Measurements from ENCODE around the gene ESYT2. TPM values are rescaled to one million over a fixed set of nuclear protein-coding genes. Genes with fewer than 3 reads are reported as not detected.

Gene ESYT2
- total and polyA plus RNA-seq, 9 of the 15 experiments (the other 6 are each of a cell fraction or from before 2014, with no cell fraction given) = 5.8 to 86.9 (median 64.7) TPM

- TF ChIP-seq SIRT6 (IDR thresholded peaks at IDR 0.05; ENCODE audit: low read depth, low read length) = no peak
- TF ChIP-seq NR2C2 (CRISPR knock-in tag; IDR thresholded peaks at IDR 0.05) = no peak
- TF ChIP-seq NR2C2 (tag; IDR thresholded peaks at IDR 0.05) = peak; percentile 63; the same call in 1 of the 2 replicates
- TF ChIP-seq ZBTB40 (IDR thresholded peaks at IDR 0.05) = peak; percentile 70
- TF ChIP-seq ZBTB40 (CRISPR knock-in tag; IDR thresholded peaks at IDR 0.05) = no peak
- TF ChIP-seq ZNF224 (CRISPR knock-in tag; IDR thresholded peaks at IDR 0.05) = no peak
- no peak for TF ChIP-seq USF2 (CRISPR knock-in tag; IDR thresholded peaks at IDR 0.05)
- no peak for TF ChIP-seq NFXL1 (CRISPR knock-in tag; IDR thresholded peaks at IDR 0.05)
- TF ChIP-seq VEZF1 (CRISPR knock-in tag; IDR thresholded peaks at IDR 0.05) = peak; percentile 99
- TF ChIP-seq HCFC1 (IDR thresholded peaks at IDR 0.05; ENCODE audit: low read depth, low read length) = no peak
- TF ChIP-seq POU5F1 (IDR thresholded peaks at IDR 0.05; ENCODE audit: borderline replicate concordance, low read depth, low read length, partially characterized antibody) = no peak
- no peak for TF ChIP-seq ZFP1 (CRISPR knock-in tag; IDR thresholded peaks at IDR 0.05)
- TF ChIP-seq RUNX1 (IDR thresholded peaks at IDR 0.05; ENCODE audit: low read depth) = peak; percentile 25; the same call in 1 of the 2 replicates
- no peak for TF ChIP-seq RBM25 (IDR thresholded peaks at IDR 0.05; ENCODE audit: low read depth, low read length, severe bottlenecking)
- TF ChIP-seq SNIP1 (IDR thresholded peaks at IDR 0.05; ENCODE audit: low read depth) = no peak
- no peak for TF ChIP-seq ZNF699 (CRISPR knock-in tag; IDR thresholded peaks at IDR 0.05; ENCODE audit: insufficient replicate concordance)
Measured at GRCh38 chr7:158863611-158864506, 34.5 kb upstream of the ESYT2 start (continued).

All from K562 (cell line).